HepG2 (cell line): Measurements from ENCODE around the gene ACADVL.

Experiments
- ARID2 ChIP-seq: sonication (generic); formaldehyde crosslinking; IDR thresholded peaks from 2 replicates; pipeline ENCODE4 v1.8.1; 2022; ENCODE audit warnings: mild to moderate bottlenecking, missing genetic modification reagents, borderline replicate concordance
- ARNTL ChIP-seq: sonication (generic); formaldehyde crosslinking; IDR thresholded peaks from 2 replicates; pipeline ENCODE4 v1.4.0; 2020; ENCODE audit warnings: mild to moderate bottlenecking, missing genetic modification reagents
- PAX8 ChIP-seq: sonication (generic); formaldehyde crosslinking; IDR thresholded peaks from 2 replicates; pipeline ENCODE4 v1.8.0; 2022; ENCODE audit warnings: mild to moderate bottlenecking, missing genetic modification reagents, borderline replicate concordance
- RXRA ChIP-seq: sonication (generic); formaldehyde crosslinking; IDR thresholded peaks from 2 replicates; pipeline ENCODE4 v1.5.1; 2020; ENCODE audit warnings: missing genetic modification reagents
- TRIM22 ChIP-seq: fragments of 450-650 bp; IDR thresholded peaks from 2 replicates; pipeline ENCODE4 v1.6.1; 2017

- TF ChIP-seq ARNTL (CRISPR knock-in tag): no peak
- no peak for TF ChIP-seq PAX8 (CRISPR knock-in tag)
- no peak for TF ChIP-seq TRIM22
- TF ChIP-seq ARID2 (CRISPR knock-in tag): no peak
- TF ChIP-seq RXRA (CRISPR knock-in tag): no peak
Observed at GRCh38 chr17:7217113-7217987, 2.4 kb upstream of the ACADVL start.
